MM.1S (cell line): ENCODE measurements around the gene OTOP3.
A peak's percentile ranks its signal among the peaks of the same experiment; 100 is the strongest.

Source experiments
- DNase-seq: peaks from one replicate; pipeline ENCODE4 v3.0.0-alpha.2; 2015
- H2AFZ ChIP-seq: fragments of 300-600 bp; sonication (generic); 2 replicates; pipeline ENCODE4 v1.6.0; 2016; ENCODE audit warnings: antibody characterized with exemption, low read length
- H3F3A ChIP-seq: fragments of 300-600 bp; sonication (generic); 2 replicates; pipeline ENCODE4 v1.6.1; 2016; ENCODE audit warnings: mild to moderate bottlenecking, antibody characterized with exemption, low read length, moderate library complexity, mixed read lengths; ENCODE audit not compliant: insufficient read depth
- H3K27ac ChIP-seq: fragments of 300-600 bp; sonication (generic); 2 replicates; pipeline ENCODE4 v1.5.1; 2016; ENCODE audit warnings: mild to moderate bottlenecking, low read length
- H3K27me3 ChIP-seq: fragments of 300-600 bp; sonication (generic); replicated peaks from 2 replicates; pipeline ENCODE4 v1.6.0; 2016; ENCODE audit warnings: low read length; ENCODE audit not compliant: insufficient read depth
- H3K36me3 ChIP-seq: fragments of 300-600 bp; sonication (generic); replicated peaks from 2 replicates; pipeline ENCODE4 v1.6.1; 2016; ENCODE audit warnings: mild to moderate bottlenecking, low read length, mixed read lengths; ENCODE audit not compliant: insufficient read depth
- H3K4me1 ChIP-seq: fragments of 300-600 bp; sonication (generic); 2 replicates; pipeline ENCODE4 v1.6.1; 2016; ENCODE audit warnings: low read length, mixed read lengths
- H3K4me2 ChIP-seq: fragments of 300-600 bp; sonication (generic); 2 replicates; pipeline ENCODE4 v1.6.0; 2016; ENCODE audit warnings: low read depth, low read length
- H3K4me3 ChIP-seq: fragments of 300-600 bp; sonication (generic); 2 replicates; pipeline ENCODE4 v1.5.1; 2016; ENCODE audit warnings: low read length, mixed read lengths
- H3K79me2 ChIP-seq: fragments of 300-600 bp; sonication (generic); 2 replicates; pipeline ENCODE4 v1.6.1; 2016; ENCODE audit warnings: mixed run types, low read length, mixed read lengths
- H3K9ac ChIP-seq: fragments of 300-600 bp; sonication (generic); 2 replicates; pipeline ENCODE4 v1.6.1; 2016; ENCODE audit warnings: low read length, mixed read lengths
- H3K9me2 ChIP-seq: fragments of 300-600 bp; sonication (generic); replicated peaks from 2 replicates; pipeline ENCODE4 v1.6.1; 2016; ENCODE audit warnings: mild to moderate bottlenecking, low read length, mixed read lengths; ENCODE audit not compliant: insufficient read depth
- H3K9me3 ChIP-seq: fragments of 300-600 bp; sonication (generic); replicated peaks from 2 replicates; pipeline ENCODE4 v1.6.1; 2016; ENCODE audit warnings: mild to moderate bottlenecking, low read length, mixed read lengths; ENCODE audit not compliant: insufficient read depth
- H4K20me1 ChIP-seq: fragments of 300-600 bp; sonication (generic); 2 replicates; pipeline ENCODE4 v1.6.1; 2016; ENCODE audit warnings: mild to moderate bottlenecking, low read length, moderate library complexity, mixed read lengths; ENCODE audit not compliant: insufficient read depth
- CTCF ChIP-seq: fragments of 300-600 bp; sonication (generic); IDR thresholded peaks from 2 replicates; pipeline ENCODE4 v1.5.1; 2016; ENCODE audit warnings: antibody characterized with exemption, low read length, mixed read lengths
- EZH2 ChIP-seq: fragments of 300-600 bp; sonication (generic); optimal IDR thresholded peaks from 2 replicates; pipeline ENCODE3; 2017; ENCODE audit warnings: low read depth, mild to moderate bottlenecking, antibody characterized with exemption, low read length, mixed read lengths
- EZH2phosphoT487 ChIP-seq: fragments of 300-600 bp; sonication (generic); IDR thresholded peaks from 2 replicates; pipeline ENCODE4 v1.6.1; 2018; ENCODE audit warnings: antibody characterized with exemption, low read length

OTOP3 gene

GRCh38 chr17:74935585-74936469 is at the start of gene OTOP3:
Gene OTOP3 (plus strand): TSS chr17:74935898. CDS start chr17:74935922, 24 bp downstream.
- H3K36me3 ChIP-seq: no peaks in the 10 kb centered on the region
- H3K9me3 ChIP-seq: no peaks in the 10 kb centered on the region
- no peak within 1 kb of the TSS for H2AFZ ChIP-seq
- DNase-seq: no peak
- no peaks in the 10 kb centered on the region for H3K4me1 ChIP-seq
- H3K27ac ChIP-seq: no peak within 1 kb of the TSS
- no peaks in the 10 kb centered on the region for H4K20me1 ChIP-seq
- no peak within 1 kb of the TSS for H3K4me2 ChIP-seq
- no peak within 1 kb of the TSS for H3K9ac ChIP-seq
- H3K4me3 ChIP-seq: no peak within 1 kb of the TSS
- no peaks in the 10 kb centered on the region for H3K79me2 ChIP-seq
- H3F3A ChIP-seq: no peaks in the 10 kb centered on the region
- no peaks in the 10 kb centered on the region for H3K9me2 ChIP-seq
- peaks cover 91% of the 10 kb centered on the region for H3K27me3 ChIP-seq
- TF ChIP-seq EZH2 (peak; percentile 60), EZH2phosphoT487 (no peak)

GRCh38 chr17:74888469-74888868 is 47.2 kb upstream of the OTOP3 start:
- no peaks in the 10 kb centered on the region for H4K20me1 ChIP-seq
- no peaks in the 10 kb centered on the region for H3K4me1 ChIP-seq
- H3K9ac ChIP-seq: no peak overlapping the region
- peaks cover 94% of the 10 kb centered on the region for H3K27me3 ChIP-seq
- H3F3A ChIP-seq: no peaks in the 10 kb centered on the region
- no peak for DNase-seq
- no peak overlapping the region for H3K4me2 ChIP-seq
- TF ChIP-seq EZH2phosphoT487 (no peak), EZH2 (peak; percentile 22), CTCF (no peak)
- H3K36me3 ChIP-seq: no peaks in the 10 kb centered on the region
- H3K79me2 ChIP-seq: no peaks in the 10 kb centered on the region
- H3K9me3 ChIP-seq: no peaks in the 10 kb centered on the region
- no peak overlapping the region for H3K27ac ChIP-seq
- no peak overlapping the region for H2AFZ ChIP-seq
- H3K4me3 ChIP-seq: no peak overlapping the region
- H3K9me2 ChIP-seq: no peaks in the 10 kb centered on the region

- no peaks in the 10 kb centered on the region for H3K4me1 ChIP-seq
- H3K4me2 ChIP-seq: no peak overlapping the region
- no peak overlapping the region for H3K9ac ChIP-seq
- H3F3A ChIP-seq: no peaks in the 10 kb centered on the region
- H3K27me3 ChIP-seq: peaks cover 94% of the 10 kb centered on the region
- TF ChIP-seq EZH2: no peak
- TF ChIP-seq CTCF: no peak
- TF ChIP-seq EZH2phosphoT487: no peak
- H3K4me3 ChIP-seq: no peak overlapping the region
- no peak overlapping the region for H3K27ac ChIP-seq
- no peak overlapping the region for H2AFZ ChIP-seq
- no peaks in the 10 kb centered on the region for H4K20me1 ChIP-seq
- no peaks in the 10 kb centered on the region for H3K36me3 ChIP-seq
- H3K79me2 ChIP-seq: no peaks in the 10 kb centered on the region
- DNase-seq: no peak
- H3K9me2 ChIP-seq: no peaks in the 10 kb centered on the region
- no peaks in the 10 kb centered on the region for H3K9me3 ChIP-seq
Observed at GRCh38 chr17:74890554-74890953, 45.1 kb upstream of the OTOP3 start.
